Measurements from ENCODE around the gene ATM. TPM values are rescaled to one million over a fixed set of nuclear protein-coding genes. Genes with fewer than 3 reads are reported as not detected.

The ATM gene
- total RNA-seq, 1 donor from 2014 or later, result 16.0 TPM

DNA sequence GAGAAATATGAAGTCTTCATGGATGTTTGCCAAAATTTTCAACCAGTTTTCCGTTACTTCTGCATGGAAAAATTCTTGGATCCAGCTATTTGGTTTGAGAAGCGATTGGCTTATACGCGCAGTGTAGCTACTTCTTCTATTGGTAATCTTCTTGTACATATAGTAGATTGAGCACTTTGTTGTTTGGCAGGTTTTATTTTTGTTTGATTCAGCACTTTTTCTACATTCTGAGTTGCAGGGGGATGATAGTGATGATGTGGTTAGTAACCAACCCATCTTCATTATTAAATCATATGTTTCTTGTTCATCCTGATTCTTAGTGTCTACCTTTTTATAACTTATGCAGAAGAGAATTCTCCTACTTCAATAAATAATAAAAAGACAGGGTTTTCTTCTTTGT lies 122.9 kb downstream of the ATM start:
- no peaks in the 10 kb centered on the region for H3K4me1 ChIP-seq
- TF ChIP-seq, protein P1, sequence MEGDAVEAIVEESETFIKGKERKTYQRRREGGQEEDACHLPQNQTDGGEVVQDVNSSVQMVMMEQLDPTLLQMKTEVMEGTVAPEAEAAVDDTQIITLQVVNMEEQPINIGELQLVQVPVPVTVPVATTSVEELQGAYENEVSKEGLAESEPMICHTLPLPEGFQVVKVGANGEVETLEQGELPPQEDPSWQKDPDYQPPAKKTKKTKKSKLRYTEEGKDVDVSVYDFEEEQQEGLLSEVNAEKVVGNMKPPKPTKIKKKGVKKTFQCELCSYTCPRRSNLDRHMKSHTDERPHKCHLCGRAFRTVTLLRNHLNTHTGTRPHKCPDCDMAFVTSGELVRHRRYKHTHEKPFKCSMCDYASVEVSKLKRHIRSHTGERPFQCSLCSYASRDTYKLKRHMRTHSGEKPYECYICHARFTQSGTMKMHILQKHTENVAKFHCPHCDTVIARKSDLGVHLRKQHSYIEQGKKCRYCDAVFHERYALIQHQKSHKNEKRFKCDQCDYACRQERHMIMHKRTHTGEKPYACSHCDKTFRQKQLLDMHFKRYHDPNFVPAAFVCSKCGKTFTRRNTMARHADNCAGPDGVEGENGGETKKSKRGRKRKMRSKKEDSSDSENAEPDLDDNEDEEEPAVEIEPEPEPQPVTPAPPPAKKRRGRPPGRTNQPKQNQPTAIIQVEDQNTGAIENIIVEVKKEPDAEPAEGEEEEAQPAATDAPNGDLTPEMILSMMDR (IDR thresholded peaks at IDR 0.05), result no peak
- intact Hi-C loops (cut with DNase I), result loop anchor here (10.0 kb wide), 1 partner anchor 299 kb away; no protein-coding TSS in a partner anchor
- no peaks in the 10 kb centered on the region for H3K9me3 ChIP-seq
- no peaks in the 10 kb centered on the region for H3K27me3 ChIP-seq
- H3K36me3 ChIP-seq, result peaks cover 3 to 36% of the 10 kb centered on the region in 2 donors
- no peak overlapping the region for H3K27ac ChIP-seq
- DNase-seq (ENCODE audit: low spot score in 2 of 2), result no peak
- no peak overlapping the region for H3K4me3 ChIP-seq

DNA sequence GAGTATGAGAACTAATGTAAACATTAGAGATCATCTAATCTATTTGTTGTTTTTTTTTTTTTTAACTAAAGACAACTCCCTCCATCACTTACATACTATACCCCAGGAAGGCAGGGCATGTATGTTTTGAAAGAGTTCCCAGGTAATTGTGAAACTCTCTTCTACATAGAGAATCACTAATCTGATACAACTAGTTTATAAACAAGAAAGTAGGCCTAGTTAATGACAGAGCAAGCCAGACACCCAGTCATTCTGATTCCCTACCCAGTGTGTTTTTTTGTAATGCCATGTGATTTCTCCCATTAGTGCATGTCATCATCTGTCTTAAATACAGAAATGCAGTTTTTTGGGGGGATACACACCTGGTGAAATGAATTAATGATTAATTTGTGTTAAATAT lies 123.6 kb downstream of the ATM start:
- intact Hi-C loops (cut with DNase I), result loop anchor here (10.0 kb wide), 1 partner anchor 298 kb away; no protein-coding TSS in a partner anchor

DNA sequence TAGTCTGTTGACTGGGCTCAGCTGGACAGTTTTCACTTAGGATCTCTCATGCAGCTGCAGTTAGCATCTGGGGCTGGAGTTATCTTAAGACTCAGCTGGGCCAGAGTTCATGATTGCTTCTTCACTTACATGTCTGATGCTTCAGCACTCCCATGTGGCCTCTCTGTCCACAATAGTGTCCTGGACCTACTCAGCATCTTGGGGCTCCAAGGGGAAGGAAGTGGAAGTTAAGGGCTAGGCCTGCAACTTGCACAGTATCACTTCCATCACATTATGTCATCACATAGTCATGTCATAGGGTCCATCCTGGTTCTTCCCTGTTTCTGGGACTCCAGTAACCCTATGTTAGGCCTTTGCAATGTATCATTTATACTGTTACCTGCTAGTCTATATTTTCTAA lies 128.6 kb downstream of the ATM start:
- Histone ChIP-seq H3K9me3 (no peaks in the 10 kb centered on the region), H3K4me3 (no peak overlapping the region), H3K27me3 (no peaks in the 10 kb centered on the region), H3K36me3 (peaks cover 22 to 77% of the 10 kb centered on the region in 2 donors), H3K4me1 (no peaks in the 10 kb centered on the region), H3K27ac (no peak overlapping the region)
- intact Hi-C loops (cut with DNase I), result no loop called here
- TF ChIP-seq, protein P1 (IDR thresholded peaks at IDR 0.05), result no peak
- DNase-seq (ENCODE audit: low spot score in 2 of 2), result no peak

More for the DNA sequence above, 123.6 kb downstream of the ATM start:
- no peaks in the 10 kb centered on the region for H3K4me1 ChIP-seq
- no peaks in the 10 kb centered on the region for H3K9me3 ChIP-seq
- no peak overlapping the region for H3K27ac ChIP-seq
- DNase-seq (ENCODE audit: low spot score in 2 of 2), result no peak
- TF ChIP-seq, protein P1 (IDR thresholded peaks at IDR 0.05), result no peak
- peaks cover 3 to 43% of the 10 kb centered on the region in 2 donors for H3K36me3 ChIP-seq
- no peaks in the 10 kb centered on the region for H3K27me3 ChIP-seq
- H3K4me3 ChIP-seq, result no peak overlapping the region

DNA sequence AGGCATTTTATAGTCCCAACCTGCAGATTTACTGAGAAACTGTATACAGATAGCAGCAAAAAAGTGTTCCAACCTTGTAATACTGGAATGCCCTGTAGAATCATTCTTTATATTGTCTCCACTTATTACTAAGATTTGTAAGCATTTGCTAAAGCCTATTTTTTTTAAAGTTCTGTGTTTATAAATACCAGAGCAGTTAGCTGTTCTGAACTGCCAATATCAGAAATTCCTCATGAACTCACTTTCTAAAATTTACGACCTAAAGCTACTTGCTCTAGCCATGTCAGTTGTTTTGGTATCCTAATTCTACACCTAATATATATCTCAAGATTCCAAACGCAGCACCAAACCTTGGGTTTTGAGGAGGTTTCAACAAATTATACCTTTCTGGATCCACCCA lies 141.3 kb downstream of the ATM start:
- Histone ChIP-seq H3K36me3 (peaks cover 15 to 17% of the 10 kb centered on the region in 2 donors), H3K27me3 (no peaks in the 10 kb centered on the region), H3K4me1 (no peaks in the 10 kb centered on the region), H3K27ac (no peak overlapping the region), H3K4me3 (no peak overlapping the region), H3K9me3 (no peaks in the 10 kb centered on the region)
- TF ChIP-seq, protein P1 (IDR thresholded peaks at IDR 0.05), result no peak
- no peak for DNase-seq (ENCODE audit: low spot score in 2 of 2)
- intact Hi-C loops (cut with DNase I), result no loop called here

DNA sequence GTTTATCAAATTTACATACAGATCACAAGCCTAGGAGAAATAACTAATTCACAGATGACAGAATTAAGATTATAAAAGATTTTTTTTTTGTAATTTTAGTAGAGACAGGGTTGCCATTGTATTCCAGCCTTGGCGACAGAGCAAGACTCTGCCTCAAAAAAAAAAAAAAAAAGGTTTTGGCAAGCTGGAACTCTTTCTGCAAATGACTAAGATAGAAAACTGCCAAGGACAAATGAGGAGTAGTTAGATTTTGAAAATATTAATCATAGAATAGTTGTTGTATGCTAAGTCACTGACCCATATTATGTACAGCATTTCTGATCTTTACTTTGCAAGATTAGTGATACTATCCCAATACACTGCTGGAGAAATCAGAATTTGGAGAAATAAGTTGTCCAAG lies 145.3 kb downstream of the ATM start:
- Histone ChIP-seq H3K9me3 (no peaks in the 10 kb centered on the region), H3K27ac (no peak overlapping the region), H3K4me3 (no peak overlapping the region), H3K4me1 (no peaks in the 10 kb centered on the region), H3K36me3 (peaks cover 15 to 21% of the 10 kb centered on the region in 2 donors), H3K27me3 (no peaks in the 10 kb centered on the region)
- TF ChIP-seq, protein P1 (IDR thresholded peaks at IDR 0.05), result no peak
- intact Hi-C loops (cut with DNase I), result no loop called here
- no peak for DNase-seq (ENCODE audit: low spot score in 2 of 2)

DNA sequence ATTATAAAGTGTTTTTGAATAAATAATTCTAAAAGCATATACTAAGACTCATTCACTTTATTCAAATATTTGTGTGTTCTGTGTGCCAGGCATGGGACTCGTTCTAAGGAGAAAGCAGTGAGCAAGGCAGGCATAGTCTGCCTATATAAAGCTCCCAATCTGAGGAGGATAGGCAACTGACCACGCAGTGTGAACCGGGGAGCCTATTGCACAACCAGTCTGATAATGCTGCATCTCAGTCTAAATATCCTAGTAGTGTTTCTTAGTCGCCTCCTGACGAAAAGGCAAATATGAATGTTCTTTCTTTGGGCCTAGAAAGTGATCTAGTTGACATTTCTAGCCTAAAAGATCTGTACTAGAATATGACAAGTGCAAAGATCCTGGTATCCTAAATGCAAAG lies 146.2 kb downstream of the ATM start:
- TF ChIP-seq, protein P1 (IDR thresholded peaks at IDR 0.05), result no peak
- no peaks in the 10 kb centered on the region for H3K27me3 ChIP-seq
- no peak overlapping the region for H3K27ac ChIP-seq
- no peaks in the 10 kb centered on the region for H3K4me1 ChIP-seq
- peaks cover 15 to 21% of the 10 kb centered on the region in 2 donors for H3K36me3 ChIP-seq
- no peaks in the 10 kb centered on the region for H3K9me3 ChIP-seq
- H3K4me3 ChIP-seq, result no peak overlapping the region
- DNase-seq (ENCODE audit: low spot score in 2 of 2), result no peak
- intact Hi-C loops (cut with DNase I), result no loop called here

Measured in ascending aorta (tissue), 2 donors.